ENCODE data around the gene CCDC136. TPM values are rescaled to one million over a fixed set of nuclear protein-coding genes. Genes with fewer than 3 reads are reported as not detected.

The CCDC136 gene
- total and polyA plus RNA-seq, 2 donors (not counting 1 experiment from before 2014, with no cell fraction given) = 8.3 to 12.1 TPM

- H3K9ac ChIP-seq (ENCODE audit: insufficient read depth, low read length) = no peak overlapping the region
- H3K4me2 ChIP-seq (ENCODE audit: extremely low read depth, insufficient read depth, low read length) = no peak overlapping the region
- H4K20me1 ChIP-seq (ENCODE audit: control insufficient read depth, extremely low read depth, insufficient read depth, low read length) = no peaks in the 10 kb centered on the region
- no peak overlapping the region for H3K4me3 ChIP-seq (replicated peaks in 1 of 4; ENCODE audit: control extremely low read depth in 1 of 4, insufficient read depth in 1 of 4, low read depth in 3 of 4, low read length in 4 of 4)
- no peaks in the 10 kb centered on the region for H3K36me3 ChIP-seq (ENCODE audit: control insufficient read depth, insufficient read depth, low read length)
- no peaks in the 10 kb centered on the region for H3K79me2 ChIP-seq (ENCODE audit: control insufficient read depth, insufficient read depth, low read length)
- no peak overlapping the region for H3K27ac ChIP-seq (ENCODE audit: insufficient read depth, low read length)
- no peaks in the 10 kb centered on the region for H3K4me1 ChIP-seq (ENCODE audit: control insufficient read depth, extremely low read depth, insufficient read depth, low read length)
- TF ChIP-seq CTCF (conservative IDR thresholded peaks at IDR 0.05 in 1 of 2, IDR thresholded peaks at IDR 0.05 in 1 of 2; ENCODE audit: low read depth in 1 of 2, low read length in 2 of 2) (no peak), EZH2 (IDR thresholded peaks at IDR 0.05; ENCODE audit: low read length, missing control alignments) (no peak)
- H3K27me3 ChIP-seq (ENCODE audit: control insufficient read depth, insufficient read depth, low read length) = peaks cover 3% of the 10 kb centered on the region
- H2AFZ ChIP-seq (ENCODE audit: low read length) = no peak overlapping the region
- H3K9me3 ChIP-seq (ENCODE audit: control insufficient read depth, insufficient read depth, low read depth, low read length) = no peaks in the 10 kb centered on the region
- DNase-seq (ENCODE audit: low read depth in 2 of 2) = no peak
Observed at GRCh38 chr7:128815289-128815942, 23.6 kb downstream of the CCDC136 start.

- no peak for DNase-seq (ENCODE audit: low read depth in 2 of 2)
- TF ChIP-seq CTCF (conservative IDR thresholded peaks at IDR 0.05 in 1 of 2, IDR thresholded peaks at IDR 0.05 in 1 of 2; ENCODE audit: low read depth in 1 of 2, low read length in 2 of 2) (no peak), EZH2 (IDR thresholded peaks at IDR 0.05; ENCODE audit: low read length, missing control alignments) (no peak)
- no peak overlapping the region for H3K9ac ChIP-seq (ENCODE audit: insufficient read depth, low read length)
- H3K27me3 ChIP-seq (ENCODE audit: control insufficient read depth, insufficient read depth, low read length) = peaks cover 3% of the 10 kb centered on the region
- no peak overlapping the region for H3K4me2 ChIP-seq (ENCODE audit: extremely low read depth, insufficient read depth, low read length)
- H3K4me1 ChIP-seq (ENCODE audit: control insufficient read depth, extremely low read depth, insufficient read depth, low read length) = no peaks in the 10 kb centered on the region
- no peak overlapping the region for H3K4me3 ChIP-seq (replicated peaks in 1 of 4; ENCODE audit: control extremely low read depth in 1 of 4, insufficient read depth in 1 of 4, low read depth in 3 of 4, low read length in 4 of 4)
- H3K9me3 ChIP-seq (ENCODE audit: control insufficient read depth, insufficient read depth, low read depth, low read length) = no peaks in the 10 kb centered on the region
- no peaks in the 10 kb centered on the region for H3K79me2 ChIP-seq (ENCODE audit: control insufficient read depth, insufficient read depth, low read length)
- no peak overlapping the region for H3K27ac ChIP-seq (ENCODE audit: insufficient read depth, low read length)
- H2AFZ ChIP-seq (ENCODE audit: low read length) = no peak overlapping the region
- H4K20me1 ChIP-seq (ENCODE audit: control insufficient read depth, extremely low read depth, insufficient read depth, low read length) = no peaks in the 10 kb centered on the region
- H3K36me3 ChIP-seq (ENCODE audit: control insufficient read depth, insufficient read depth, low read length) = no peaks in the 10 kb centered on the region
Observed at GRCh38 chr7:128818694-128819093, 26.9 kb downstream of the CCDC136 start.

GRCh38 chr7:128821724-128822123 lies 30.0 kb downstream of the CCDC136 start:
- no peaks in the 10 kb centered on the region for H3K9me3 ChIP-seq (ENCODE audit: control insufficient read depth, insufficient read depth, low read depth, low read length)
- no peak for TF ChIP-seq EZH2 (IDR thresholded peaks at IDR 0.05; ENCODE audit: low read length, missing control alignments)
- no peaks in the 10 kb centered on the region for H4K20me1 ChIP-seq (ENCODE audit: control insufficient read depth, extremely low read depth, insufficient read depth, low read length)
- no peak overlapping the region for H3K4me3 ChIP-seq (replicated peaks in 1 of 4; ENCODE audit: control extremely low read depth in 1 of 4, insufficient read depth in 1 of 4, low read depth in 3 of 4, low read length in 4 of 4)
- no peaks in the 10 kb centered on the region for H3K4me1 ChIP-seq (ENCODE audit: control insufficient read depth, extremely low read depth, insufficient read depth, low read length)
- no peak overlapping the region for H3K27ac ChIP-seq (ENCODE audit: insufficient read depth, low read length)
- no peak for DNase-seq (ENCODE audit: low read depth in 2 of 2)
- peaks cover 3% of the 10 kb centered on the region for H3K27me3 ChIP-seq (ENCODE audit: control insufficient read depth, insufficient read depth, low read length)
- no peak overlapping the region for H3K9ac ChIP-seq (ENCODE audit: insufficient read depth, low read length)
- H2AFZ ChIP-seq (ENCODE audit: low read length) = no peak overlapping the region
- no peaks in the 10 kb centered on the region for H3K79me2 ChIP-seq (ENCODE audit: control insufficient read depth, insufficient read depth, low read length)
- no peak overlapping the region for H3K4me2 ChIP-seq (ENCODE audit: extremely low read depth, insufficient read depth, low read length)
- no peaks in the 10 kb centered on the region for H3K36me3 ChIP-seq (ENCODE audit: control insufficient read depth, insufficient read depth, low read length)
